Bronchial epithelial cell (primary cell): ENCODE results near the gene KLK11. TPM values are rescaled to one million over a fixed set of nuclear protein-coding genes. Genes with fewer than 3 reads are reported as not detected.

Source experiments
- DNase-seq: peaks from one replicate; pipeline ENCODE4 v3.0.0-alpha.2; 2010; ENCODE audit warnings: low read depth
- FAIRE-seq: peaks from 2 replicates; lab custom pipeline; 2011; peaks lifted over from hg19 to GRCh38; lab: Jason Lieb, UNC
- H3K27me3 ChIP-seq: 2 replicates; pipeline ENCODE4 v1.5.1; 2011; ENCODE audit warnings: low read length; ENCODE audit not compliant: control insufficient read depth, insufficient read depth
- H3K36me3 ChIP-seq: 2 replicates; pipeline ENCODE4 v1.5.1; 2011; ENCODE audit warnings: low read length; ENCODE audit not compliant: control insufficient read depth, insufficient read depth
- H3K4me3 ChIP-seq: 2 replicates; pipeline ENCODE4 v1.5.1; 2011; ENCODE audit warnings: mild to moderate bottlenecking, low read depth, low read length, control low read depth
- CTCF ChIP-seq: IDR thresholded peaks from 2 replicates; pipeline ENCODE4 v1.5.1; 2011; ENCODE audit warnings: mild to moderate bottlenecking, moderate library complexity, low read length, control low read depth, inconsistent platforms; ENCODE audit not compliant: insufficient read depth, severe bottlenecking
- total RNA-seq: library from RNA; depleted of rRNA; stranded (reverse); fragments of >200 nt; gene quantifications from 2 replicates; pipeline ENCODE4 v1.2.1, GENCODE V29; 2014

KLK11 gene
- total RNA-seq, 1 donor from 2014 or later: 1.6 TPM

GRCh38 chr19:51059715-51060114 lies 33.3 kb upstream of the KLK11 start:
- FAIRE-seq: no peak
- TF ChIP-seq CTCF: no peak
- DNase-seq: no peak
- Histone ChIP-seq H3K36me3 (no peaks in the 10 kb centered on the region), H3K4me3 (no peak overlapping the region), H3K27me3 (no peaks in the 10 kb centered on the region)

GRCh38 chr19:51055866-51056265 lies 29.4 kb upstream of the KLK11 start:
- FAIRE-seq (no peak), DNase-seq (peak; percentile 42)
- H3K36me3 ChIP-seq: no peaks in the 10 kb centered on the region
- no peak overlapping the region for H3K4me3 ChIP-seq
- no peaks in the 10 kb centered on the region for H3K27me3 ChIP-seq
- TF ChIP-seq CTCF: no peak

- H3K4me3 ChIP-seq: no peak overlapping the region
- no peaks in the 10 kb centered on the region for H3K36me3 ChIP-seq
- H3K27me3 ChIP-seq: no peaks in the 10 kb centered on the region
- DNase-seq (no peak), FAIRE-seq (no peak)
- no peak for TF ChIP-seq CTCF
Measured at GRCh38 chr19:51047031-51047335, 20.6 kb upstream of the KLK11 start.

- TF ChIP-seq CTCF: no peak
- Histone ChIP-seq H3K36me3 (no peaks in the 10 kb centered on the region), H3K27me3 (no peaks in the 10 kb centered on the region), H3K4me3 (no peak overlapping the region)
- DNase-seq: no peak
- FAIRE-seq: no peak
Measured at GRCh38 chr19:51044327-51044726, 17.9 kb upstream of the KLK11 start.

- no peak overlapping the region for H3K4me3 ChIP-seq
- DNase-seq: no peak
- FAIRE-seq: no peak
- no peak for TF ChIP-seq CTCF
- no peaks in the 10 kb centered on the region for H3K36me3 ChIP-seq
- no peaks in the 10 kb centered on the region for H3K27me3 ChIP-seq
Measured at GRCh38 chr19:51043497-51043896, 17.1 kb upstream of the KLK11 start.

GRCh38 chr19:51040151-51040550 lies 13.7 kb upstream of the KLK11 start:
- Histone ChIP-seq H3K27me3 (no peaks in the 10 kb centered on the region), H3K4me3 (no peak overlapping the region), H3K36me3 (no peaks in the 10 kb centered on the region)
- no peak for DNase-seq
- FAIRE-seq: no peak
- no peak for TF ChIP-seq CTCF
